Fibroblast of skin of right biceps (primary cell): Measurements from ENCODE around the gene TSPEAR.

Experiments
- DNase-seq: peaks from one replicate; pipeline ENCODE4 v3.0.0-alpha.2; 2013

Gene TSPEAR

DNA sequence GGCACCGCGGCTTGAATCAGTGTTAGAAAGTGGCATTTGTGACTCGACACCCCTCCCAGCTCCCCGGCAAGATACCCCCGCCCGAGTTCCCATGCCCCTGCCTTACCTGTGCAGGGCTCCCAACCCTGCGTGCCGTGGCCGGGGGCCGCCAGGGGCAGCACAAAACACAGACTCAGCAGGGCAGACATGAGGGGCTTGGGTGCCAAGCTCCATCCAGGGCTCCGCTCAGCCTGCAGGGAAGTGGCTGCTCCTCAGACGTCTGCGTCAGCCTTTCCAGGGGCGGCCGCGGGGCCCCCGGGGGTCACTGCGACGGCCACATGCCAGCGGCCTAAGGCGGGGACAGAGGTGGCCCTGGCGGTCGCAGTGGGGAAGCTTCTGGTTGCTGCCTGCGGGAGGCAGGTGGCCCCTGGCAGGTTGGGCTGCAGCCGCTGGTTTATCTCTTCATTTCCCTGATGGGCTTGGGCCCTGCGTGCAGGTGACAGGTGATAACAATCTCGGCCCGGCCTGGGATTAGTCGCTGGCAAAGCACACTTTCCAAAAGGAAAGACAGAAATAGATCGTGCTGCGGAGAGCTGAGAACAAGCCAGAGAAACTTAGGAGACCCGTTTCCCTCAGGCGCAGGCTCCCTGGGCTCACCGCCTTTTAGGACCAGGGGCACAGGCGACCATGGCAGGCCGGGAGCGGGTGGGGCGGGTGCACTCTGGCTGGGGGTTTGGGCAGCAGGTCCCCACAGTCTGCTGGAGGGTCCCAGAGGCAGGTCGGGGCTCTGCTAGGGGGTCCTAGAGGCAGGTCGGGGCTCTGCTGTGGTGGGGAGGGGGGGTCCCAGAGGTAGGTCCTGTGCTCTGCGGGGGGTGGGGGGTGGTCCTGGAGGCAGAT is at the start of gene TSPEAR:
Gene TSPEAR, minus strand, starts transcription at position 246 of the 876 bp plus-strand sequence. Its CDS starts 58 bp downstream, at position 188.
- no peak for DNase-seq

- no peak for DNase-seq
These were observed 49.0 kb upstream of the TSPEAR start for GRCh38 chr21:44760376-44760775.

- no peak for DNase-seq
These were observed 48.4 kb upstream of the TSPEAR start for GRCh38 chr21:44759628-44760285.

GRCh38 chr21:44758781-44759627 is 47.6 kb upstream of the TSPEAR start:
- no peak for DNase-seq

- DNase-seq = no peak
These were observed 46.8 kb upstream of the TSPEAR start for GRCh38 chr21:44758141-44758561.

GRCh38 chr21:44757731-44758130 is 46.4 kb upstream of the TSPEAR start:
- DNase-seq = no peak

- no peak for DNase-seq
These were observed 45.2 kb upstream of the TSPEAR start for GRCh38 chr21:44756423-44757185.

- DNase-seq = no peak
These were observed 43.9 kb upstream of the TSPEAR start for GRCh38 chr21:44755227-44755626.

GRCh38 chr21:44753357-44753756 is 42.0 kb upstream of the TSPEAR start:
- DNase-seq = no peak

- no peak for DNase-seq
These were observed 41.4 kb upstream of the TSPEAR start for GRCh38 chr21:44752671-44753235.

DNA sequence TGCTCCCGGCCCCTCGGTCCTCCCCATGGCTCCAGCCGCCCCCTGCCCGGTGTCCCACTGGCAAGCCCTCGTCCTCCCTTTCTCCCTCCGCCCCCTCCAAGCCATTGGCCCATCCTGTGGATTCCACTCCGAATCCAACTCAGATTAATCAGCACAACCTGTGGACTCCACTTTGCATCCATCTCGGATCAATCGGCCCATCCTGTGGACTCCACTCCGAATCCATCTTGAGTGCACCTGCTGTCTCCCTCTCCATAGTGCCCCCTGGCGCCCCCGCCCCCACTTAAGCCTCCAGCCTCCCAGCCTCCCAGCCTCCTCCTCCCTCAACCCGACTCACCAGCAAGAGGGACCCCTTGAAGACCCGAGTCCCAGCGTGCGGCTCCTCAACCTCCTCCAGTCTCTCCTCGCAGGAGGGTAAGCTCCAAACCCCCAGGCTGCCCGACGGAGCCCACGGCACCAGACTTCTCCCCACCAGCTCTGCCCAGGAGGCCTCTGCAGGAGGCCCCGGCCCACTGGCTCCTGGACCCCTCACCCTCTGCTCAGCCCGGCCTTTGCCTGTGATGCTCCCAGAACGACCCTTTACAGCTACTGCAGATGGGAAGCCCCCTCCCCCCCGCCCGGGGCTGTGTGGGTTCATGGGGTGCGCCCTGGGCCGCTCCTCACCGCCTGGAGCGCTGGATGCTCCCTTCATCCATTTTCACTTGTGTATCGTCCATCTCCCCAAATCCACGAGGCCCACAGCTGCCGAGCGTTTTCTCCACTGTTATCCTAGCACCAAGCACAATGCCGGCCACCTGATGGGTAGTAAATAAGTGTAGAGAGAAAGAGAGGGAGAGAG is 40.6 kb upstream of the TSPEAR start:
- DNase-seq = no peak

DNA sequence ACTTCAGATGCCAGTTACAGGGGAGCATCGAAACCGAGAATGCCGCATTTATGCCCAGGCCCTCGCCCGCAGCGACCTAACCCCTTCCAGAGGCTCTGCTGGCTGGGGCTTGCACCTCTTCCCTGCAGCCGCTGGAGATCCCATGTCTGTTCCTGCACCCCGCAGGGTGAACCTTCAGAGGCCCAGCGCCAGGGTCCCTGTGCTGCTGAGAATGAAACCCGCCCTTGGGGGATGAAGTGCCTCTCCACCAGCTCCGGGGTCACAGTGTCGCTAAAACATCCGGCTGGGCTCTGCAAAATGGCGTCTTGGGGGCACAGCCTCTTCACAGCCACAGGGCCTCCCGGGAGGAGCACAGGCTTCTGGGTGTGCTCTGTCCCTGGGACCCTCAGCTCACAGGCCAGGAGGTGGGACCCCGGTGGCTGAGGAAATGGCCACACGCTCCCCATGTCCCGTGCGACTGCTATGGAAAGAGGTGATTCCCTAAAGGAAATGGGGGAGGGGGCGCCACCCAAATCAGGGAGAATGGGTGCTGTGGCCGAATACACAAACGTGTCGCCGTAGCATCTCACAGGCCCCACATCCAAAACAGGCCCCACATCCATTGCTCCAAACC is 39.9 kb upstream of the TSPEAR start:
- DNase-seq = no peak

DNA sequence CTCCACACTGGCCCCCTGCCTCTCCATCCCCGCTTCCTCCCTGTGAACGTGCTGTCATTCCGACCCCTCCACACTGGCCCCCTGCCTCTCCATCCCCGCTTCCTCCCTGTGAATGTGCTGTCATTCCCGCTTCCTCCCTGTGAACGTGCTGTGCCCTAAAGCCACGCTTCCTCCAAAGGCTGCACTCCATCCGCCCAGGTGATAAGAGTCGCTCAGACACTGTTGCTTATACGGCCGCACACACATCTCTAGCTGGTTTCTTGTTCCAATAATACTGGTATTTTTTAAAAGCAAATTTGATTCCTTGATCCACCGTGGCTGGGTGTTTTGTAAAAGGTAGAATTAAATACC is 39.3 kb upstream of the TSPEAR start:
- DNase-seq = no peak

DNA sequence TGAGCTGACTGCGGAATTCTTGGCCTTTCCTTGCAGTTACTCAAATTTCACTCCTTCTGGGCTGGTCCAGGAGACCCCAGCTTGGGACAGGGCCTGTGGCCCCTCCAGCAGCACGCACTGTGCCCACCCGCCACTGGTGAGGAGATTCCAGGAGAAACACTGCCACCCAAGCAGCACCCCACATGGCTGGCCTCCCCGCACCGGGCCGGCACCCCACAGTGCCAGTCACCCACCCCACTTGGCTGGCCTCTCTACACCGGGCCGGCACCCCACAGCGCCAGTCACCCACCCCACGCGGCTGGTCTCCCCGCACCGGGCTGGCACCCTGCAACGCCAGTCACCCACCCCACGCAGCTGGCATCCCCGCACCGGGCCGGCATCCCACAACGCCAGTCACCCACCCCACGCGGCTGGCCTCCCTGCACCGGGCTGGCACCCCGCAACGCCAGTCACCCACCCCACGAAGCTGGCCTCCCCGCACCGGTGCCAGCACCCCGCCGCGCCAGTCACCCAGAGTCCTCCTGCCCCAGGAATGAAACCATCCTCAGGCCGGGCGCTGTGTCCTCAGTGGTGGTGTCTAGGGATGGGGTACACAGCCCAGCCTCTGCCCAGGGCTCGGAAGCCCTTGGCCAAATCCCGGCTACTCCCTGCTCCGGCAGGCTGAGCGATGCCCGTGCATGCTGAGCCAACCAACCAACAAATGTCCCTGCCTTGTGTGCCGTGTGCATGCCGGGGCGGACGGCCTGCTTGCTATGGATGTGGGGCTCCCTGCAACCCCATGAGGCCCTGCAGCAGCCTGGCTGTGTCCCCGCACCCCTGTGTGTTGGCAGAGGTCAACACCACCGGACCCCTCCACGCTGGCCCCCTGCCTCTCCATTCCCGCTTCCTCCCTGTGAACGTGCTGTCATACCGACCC is 38.6 kb upstream of the TSPEAR start:
- no peak for DNase-seq

DNA sequence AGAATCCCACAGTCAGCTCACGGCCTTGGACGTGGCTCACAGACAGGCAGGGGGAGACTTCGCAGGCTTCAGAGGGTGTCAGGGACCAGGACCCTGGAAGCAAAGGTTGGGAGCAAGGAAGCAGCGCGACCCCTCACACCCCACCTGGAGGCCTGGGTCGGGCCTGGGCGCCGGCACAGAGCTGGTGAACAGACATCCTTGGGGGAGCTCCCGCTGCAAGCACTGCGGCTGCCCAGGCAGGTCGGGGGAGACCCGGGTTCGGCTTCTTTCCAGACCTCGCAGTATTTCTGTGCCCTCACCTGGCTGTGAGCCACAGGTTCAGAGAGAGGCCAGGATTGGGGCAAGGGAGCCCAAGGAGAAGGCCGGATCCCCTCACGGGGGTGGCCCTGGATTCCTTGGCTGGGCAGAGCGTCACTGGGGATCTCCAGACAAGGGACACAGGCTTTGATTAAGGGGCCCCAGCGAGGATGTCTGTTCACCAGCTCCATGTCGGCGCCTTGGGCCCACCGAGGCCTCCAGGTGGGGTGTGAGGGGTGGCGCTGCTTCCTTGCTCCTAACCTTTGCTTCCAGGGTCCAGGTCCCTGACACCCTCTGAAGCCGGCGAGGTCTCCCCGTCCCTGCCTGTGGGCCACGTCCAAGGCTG is 37.9 kb upstream of the TSPEAR start:
- DNase-seq = no peak

DNA sequence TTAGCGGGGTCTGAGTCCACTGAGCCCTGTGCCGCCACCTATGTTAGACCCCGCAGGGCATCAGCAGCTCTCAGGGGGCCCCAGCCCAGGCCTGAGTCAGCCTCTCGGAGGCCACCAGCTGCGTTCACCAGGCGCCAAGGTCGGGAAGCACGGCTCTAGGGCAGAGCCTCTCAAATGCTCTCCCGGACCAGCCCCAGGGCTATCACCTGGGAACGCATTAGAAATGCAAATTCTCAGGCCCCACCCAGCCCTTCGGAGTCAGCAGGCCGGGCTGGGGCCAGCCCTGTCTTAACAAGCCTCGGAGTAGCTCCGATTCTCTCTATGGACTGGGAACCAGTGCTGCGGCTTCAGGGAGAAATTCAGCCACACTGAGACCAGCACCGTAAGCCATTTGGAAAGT is 37.2 kb upstream of the TSPEAR start:
- DNase-seq = no peak

DNA sequence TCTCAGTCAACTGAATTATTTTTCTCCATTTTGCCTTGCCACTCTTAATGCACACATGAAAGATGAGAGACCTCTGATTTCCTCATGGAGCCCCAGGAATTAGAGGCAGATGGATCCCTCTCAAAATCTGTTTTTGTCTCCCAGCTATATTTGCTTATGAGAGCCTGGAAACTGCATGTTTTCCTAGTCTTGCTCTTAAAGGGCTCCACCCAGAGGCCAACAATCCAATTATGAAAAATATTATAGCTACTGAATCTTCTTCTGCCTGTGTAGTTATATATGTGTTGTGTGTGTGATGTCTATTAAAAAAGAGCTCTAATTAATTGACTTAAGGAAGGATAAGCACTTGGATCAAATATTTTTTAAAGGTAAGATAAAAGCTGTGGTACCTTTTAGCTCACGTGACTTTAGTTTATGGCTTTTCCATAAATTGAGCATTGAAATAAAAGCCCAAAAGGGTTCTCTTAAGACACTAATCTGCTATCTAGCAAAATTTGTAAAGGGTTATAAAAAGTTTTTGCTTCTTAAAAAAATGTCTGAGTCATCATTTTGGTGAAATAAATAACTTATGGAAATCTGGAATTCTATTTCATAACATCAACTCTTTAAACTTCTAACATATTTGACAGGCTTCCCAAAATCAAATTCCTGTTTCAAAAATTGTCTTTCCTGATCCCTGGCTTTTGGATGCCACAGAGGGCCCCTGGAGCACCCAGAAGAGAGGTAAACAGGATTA is 31.2 kb upstream of the TSPEAR start:
- DNase-seq = no peak

- DNase-seq = no peak
These were observed 30.5 kb upstream of the TSPEAR start for GRCh38 chr21:44741921-44742320.

DNA sequence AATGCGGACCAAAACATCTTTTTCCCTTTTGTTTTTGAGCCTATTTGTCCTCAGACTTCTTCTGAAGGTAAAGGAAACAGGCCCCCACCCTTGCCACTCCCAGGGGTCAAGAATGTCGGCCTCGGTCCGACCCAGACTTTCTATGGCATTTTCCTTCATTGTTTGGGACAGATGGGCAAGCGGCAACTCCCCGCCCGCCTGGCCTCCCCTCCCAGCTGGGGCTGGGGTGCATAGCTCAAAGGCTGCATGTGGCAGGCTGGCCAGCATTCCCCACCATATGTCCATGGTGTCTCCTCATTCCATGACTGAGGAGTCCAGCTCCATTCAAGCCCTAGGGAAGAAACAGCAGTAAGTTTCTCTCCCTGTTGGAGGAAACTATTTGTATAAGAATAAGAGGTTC is 29.4 kb upstream of the TSPEAR start:
- no peak for DNase-seq
